Tibial nerve (tissue), 4 donors: ENCODE data around the gene CRTC1. TPM values are rescaled to one million over a fixed set of nuclear protein-coding genes. Genes with fewer than 3 reads are reported as not detected.

ENCODE experiments used
- DNase-seq, 2 donors: peaks; one replicate each; pipeline ENCODE4 v3.0.0-alpha.2; 2019; ENCODE audit warnings: low spot score in 2 of 2
- H3K27ac ChIP-seq, 4 donors: fragments of 200-600 bp; sonication (generic) in 3 of 4; one replicate each; pipeline ENCODE4 v1.5.1; 2017 to 2019; ENCODE audit warnings: mild to moderate bottlenecking in 1 of 4
- H3K27me3 ChIP-seq, 2 donors: fragments of 200-600 bp; sonication (generic) in 1 of 2; one replicate each; pipeline versions ENCODE4 v1.5.1 to v1.6.0; 2017 to 2019
- H3K36me3 ChIP-seq, 3 donors: fragments of 200-600 bp; sonication (generic); one replicate each; pipeline ENCODE4 v1.5.1; 2018 to 2019
- H3K4me1 ChIP-seq, 4 donors: fragments of 200-600 bp; sonication (generic) in 3 of 4; one replicate each; pipeline ENCODE4 v1.5.1; 2017 to 2019
- H3K4me3 ChIP-seq, 4 donors: fragments of 200-600 bp; sonication (generic) in 3 of 4; one replicate each; pipeline ENCODE4 v1.5.1; 2017 to 2019; ENCODE audit warnings: mild to moderate bottlenecking in 1 of 4, moderate library complexity in 1 of 4
- H3K9me3 ChIP-seq, 4 donors: fragments of 200-600 bp; sonication (generic) in 3 of 4; one replicate each; pipeline ENCODE4 v1.5.1; 2017 to 2019
- EP300 ChIP-seq, 2 donors: sonication (generic); formaldehyde crosslinking; IDR thresholded peaks; one replicate each; pipeline ENCODE4 v1.6.1; 2017; ENCODE audit warnings: antibody characterized with exemption in 2 of 2, mild to moderate bottlenecking in 1 of 2
- POLR2A ChIP-seq, 2 donors: fragments of 450-650 bp; IDR thresholded peaks; one replicate each; pipeline ENCODE4 v1.6.1; 2017; ENCODE audit warnings: antibody characterized with exemption in 2 of 2, mild to moderate bottlenecking in 2 of 2, moderate library complexity in 2 of 2
- WGBS, 2 donors: methylation state at CpG; one replicate each; pipeline ENCODE4 v1.1.5; 2018; 5-methylcytosine and 5-hydroxymethylcytosine counted together
- total RNA-seq, 4 donors: library from RNA; depleted of rRNA; stranded (reverse); fragments of >200 nt; gene quantifications; one replicate each; pipeline ENCODE4 v1.1.0, GENCODE V29; 2016
- TF ChIP-seq, protein P1 (sequence below), 5 experiments: fragments of 200-600 bp in 3 of 5; fragments of 450-650 bp in 2 of 5; sonication (generic) in 3 of 5; IDR thresholded peaks; one replicate each; pipeline ENCODE4 v1.5.1; 2016 to 2019; ENCODE audit warnings: antibody characterized with exemption in 5 of 5, mild to moderate bottlenecking in 3 of 5, moderate library complexity in 2 of 5

CRTC1 gene
- total RNA-seq, 4 donors from 2014 or later, result 4.0 to 7.8 (median 6.7) TPM

- 89% methylated on average over 23 of the region's 23 CpGs for WGBS, 2 donors
- no peaks in the 10 kb centered on the region for H3K4me1 ChIP-seq
- H3K27ac ChIP-seq, result no peak overlapping the region
- no peaks in the 10 kb centered on the region for H3K9me3 ChIP-seq
- no peaks in the 10 kb centered on the region for H3K27me3 ChIP-seq
- no peak for TF ChIP-seq EP300 (IDR thresholded peaks at IDR 0.05)
- no peak for TF ChIP-seq POLR2A (IDR thresholded peaks at IDR 0.05)
- TF ChIP-seq, protein P1, sequence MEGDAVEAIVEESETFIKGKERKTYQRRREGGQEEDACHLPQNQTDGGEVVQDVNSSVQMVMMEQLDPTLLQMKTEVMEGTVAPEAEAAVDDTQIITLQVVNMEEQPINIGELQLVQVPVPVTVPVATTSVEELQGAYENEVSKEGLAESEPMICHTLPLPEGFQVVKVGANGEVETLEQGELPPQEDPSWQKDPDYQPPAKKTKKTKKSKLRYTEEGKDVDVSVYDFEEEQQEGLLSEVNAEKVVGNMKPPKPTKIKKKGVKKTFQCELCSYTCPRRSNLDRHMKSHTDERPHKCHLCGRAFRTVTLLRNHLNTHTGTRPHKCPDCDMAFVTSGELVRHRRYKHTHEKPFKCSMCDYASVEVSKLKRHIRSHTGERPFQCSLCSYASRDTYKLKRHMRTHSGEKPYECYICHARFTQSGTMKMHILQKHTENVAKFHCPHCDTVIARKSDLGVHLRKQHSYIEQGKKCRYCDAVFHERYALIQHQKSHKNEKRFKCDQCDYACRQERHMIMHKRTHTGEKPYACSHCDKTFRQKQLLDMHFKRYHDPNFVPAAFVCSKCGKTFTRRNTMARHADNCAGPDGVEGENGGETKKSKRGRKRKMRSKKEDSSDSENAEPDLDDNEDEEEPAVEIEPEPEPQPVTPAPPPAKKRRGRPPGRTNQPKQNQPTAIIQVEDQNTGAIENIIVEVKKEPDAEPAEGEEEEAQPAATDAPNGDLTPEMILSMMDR (IDR thresholded peaks at IDR 0.05), result no peak
- peaks cover 0 to 64% (median 0%) of the 10 kb centered on the region in 3 donors for H3K36me3 ChIP-seq
- DNase-seq, result no peak
- H3K4me3 ChIP-seq, result no peak overlapping the region
Measured at GRCh38 chr19:18749362-18750231, 66.1 kb downstream of the CRTC1 start.

- TF ChIP-seq, protein P1 (IDR thresholded peaks at IDR 0.05), result no peak
- no peak for TF ChIP-seq EP300 (IDR thresholded peaks at IDR 0.05)
- H3K36me3 ChIP-seq, result peaks cover 0 to 67% (median 0%) of the 10 kb centered on the region in 3 donors
- no peaks in the 10 kb centered on the region for H3K4me1 ChIP-seq
- DNase-seq, result no peak
- 90 to 92% methylated on average over 16 to 19 of the region's 19 CpGs for WGBS, 2 donors
- H3K27ac ChIP-seq, result no peak overlapping the region
- no peaks in the 10 kb centered on the region for H3K27me3 ChIP-seq
- no peak overlapping the region for H3K4me3 ChIP-seq
- H3K9me3 ChIP-seq, result no peaks in the 10 kb centered on the region
Measured at GRCh38 chr19:18750295-18750970, 67.0 kb downstream of the CRTC1 start.

GRCh38 chr19:18751571-18751970 lies 68.1 kb downstream of the CRTC1 start:
- Histone ChIP-seq H3K9me3 (no peaks in the 10 kb centered on the region), H3K27ac (no peak overlapping the region), H3K4me1 (no peaks in the 10 kb centered on the region), H3K27me3 (no peaks in the 10 kb centered on the region), H3K36me3 (peaks cover 0 to 77% (median 0%) of the 10 kb centered on the region in 3 donors), H3K4me3 (no peak overlapping the region)
- WGBS, 2 donors, result 89 to 91% methylated on average over 10 of the region's 10 CpGs
- no peak for TF ChIP-seq POLR2A (IDR thresholded peaks at IDR 0.05)
- no peak for TF ChIP-seq EP300 (IDR thresholded peaks at IDR 0.05)
- TF ChIP-seq, protein P1 (IDR thresholded peaks at IDR 0.05), result no peak
- DNase-seq, result no peak

- H3K4me1 ChIP-seq, result no peaks in the 10 kb centered on the region
- DNase-seq, result no peak
- peaks cover 0 to 83% (median 0%) of the 10 kb centered on the region in 3 donors for H3K36me3 ChIP-seq
- WGBS, 2 donors, result 76 to 84% methylated on average over 4 of the region's 4 CpGs
- no peak overlapping the region for H3K4me3 ChIP-seq
- no peaks in the 10 kb centered on the region for H3K27me3 ChIP-seq
- TF ChIP-seq, protein P1 (IDR thresholded peaks at IDR 0.05), result no peak
- TF ChIP-seq POLR2A (IDR thresholded peaks at IDR 0.05) (no peak), EP300 (IDR thresholded peaks at IDR 0.05) (no peak)
- no peak overlapping the region for H3K27ac ChIP-seq
- no peaks in the 10 kb centered on the region for H3K9me3 ChIP-seq
Measured at GRCh38 chr19:18754501-18754900, 71.0 kb downstream of the CRTC1 start.

- peaks cover 0 to 64% (median 0%) of the 10 kb centered on the region in 3 donors for H3K36me3 ChIP-seq
- no peak overlapping the region for H3K4me3 ChIP-seq
- no peaks in the 10 kb centered on the region for H3K27me3 ChIP-seq
- no peak for DNase-seq
- H3K4me1 ChIP-seq, result peaks cover 0 to 11% (median 1%) of the 10 kb centered on the region in 4 donors
- TF ChIP-seq POLR2A (IDR thresholded peaks at IDR 0.05) (no peak), EP300 (IDR thresholded peaks at IDR 0.05) (no peak)
- TF ChIP-seq, protein P1 (IDR thresholded peaks at IDR 0.05), result no peak
- no peaks in the 10 kb centered on the region for H3K9me3 ChIP-seq
- WGBS, 2 donors, result 83 to 88% methylated on average over 16 of the region's 16 CpGs
- no peak overlapping the region for H3K27ac ChIP-seq
Measured at GRCh38 chr19:18756896-18757295, 73.4 kb downstream of the CRTC1 start.
